Adrenal gland (tissue), 12 donors: Measurements from ENCODE around the gene TCP11L2. TPM values are rescaled to one million over a fixed set of nuclear protein-coding genes. Genes with fewer than 3 reads are reported as not detected.

Source experiments
- DNase-seq, 7 donors: peaks; one replicate each; pipeline ENCODE4 v3.0.0-alpha.2; 2019 to 2020
- H3K27ac ChIP-seq, 5 donors: fragments of 200-600 bp; sonication (generic) in 4 of 5; 1 replicate in 3 of 5; 2 replicates in 2 of 5; pipeline versions ENCODE4 v1.5.1 to v1.8.0; 2016 to 2020; ENCODE audit warnings: mild to moderate bottlenecking in 1 of 5
- H3K27me3 ChIP-seq: fragments of 200-600 bp; 2 replicates; pipeline ENCODE4 v1.8.0; 2021
- H3K36me3 ChIP-seq, 2 donors: fragments of 200-600 bp; replicated peaks in 1 of 2; 1 replicate in 1 of 2; 2 replicates in 1 of 2; pipeline versions ENCODE4 v1.5.1 to v1.8.0; 2018 to 2022
- H3K4me1 ChIP-seq, 2 donors: fragments of 200-600 bp; replicated peaks in 1 of 2; 1 replicate in 1 of 2; 2 replicates in 1 of 2; pipeline versions ENCODE4 v1.5.1 to v1.8.0; 2018 to 2021
- H3K4me3 ChIP-seq, 4 donors: fragments of 200-600 bp; sonication (generic) in 3 of 4; one replicate each; pipeline ENCODE4 v1.5.1; 2016 to 2018
- H3K9me3 ChIP-seq, 3 donors: fragments of 200-600 bp; sonication (generic) in 1 of 3; replicated peaks in 1 of 3; 1 replicate in 2 of 3; 2 replicates in 1 of 3; pipeline versions ENCODE4 v1.5.1 to v1.8.0; 2016 to 2021
- CTCF ChIP-seq, 6 experiments: fragments of 450-650 bp in 4 of 6; fragments of 200-600 bp in 2 of 6; sonication (generic) in 1 of 6; IDR thresholded peaks; 1 replicate in 5 of 6; 2 replicates in 1 of 6; pipeline versions ENCODE4 v1.5.1 to v1.8.0; 2016 to 2021; ENCODE audit warnings: antibody characterized with exemption in 6 of 6, mild to moderate bottlenecking in 2 of 6, moderate library complexity in 1 of 6
- POLR2A ChIP-seq, 2 donors: fragments of 450-650 bp; IDR thresholded peaks; one replicate each; pipeline ENCODE4 v1.6.1; 2017; ENCODE audit warnings: antibody characterized with exemption in 2 of 2, mild to moderate bottlenecking in 2 of 2, moderate library complexity in 1 of 2
- WGBS, 4 donors: extraction: QIAGEN DNeasy Blood & Tissue Kit in 2 of 4; methylation state at CpG; one replicate each; pipeline versions ENCODE4 v1.1.5 to v1.1.7; 2013 to 2017; 5-methylcytosine and 5-hydroxymethylcytosine counted together
- intact Hi-C, 2 donors: fragments of 100-400 bp; cut with DNase I; formaldehyde crosslinking; loops; one replicate each; pipeline versions ENCODE4 v1.14.1 to v1.15.0; 2022 to 2023
- polyA plus RNA-seq, 3 donors: library from polyadenylated mRNA; stranded (reverse); fragments of 200-250 nt in 2 of 3; fragments of 350-450 nt in 1 of 3; fragmentation: Illumina TruSeq in 1 of 3; extraction: RNeasy Lipid Tissue Mini Kit (QIAGEN cat#74804) in 1 of 3; gene quantifications; one replicate each; pipeline ENCODE4 v1.2.3, GENCODE V29; 2013 to 2014
- total RNA-seq, 9 donors: library from RNA; depleted of rRNA in 4 of 9; stranded (reverse); fragments of >200 nt in 4 of 9; fragments of 120-200 nt in 1 of 9; fragmentation: NEBNext Ultra II Directional in 1 of 9; extraction: Animal tissue kit (Norgen Biotek cat#: 25700) in 1 of 9; gene quantifications; one replicate each; pipeline versions ENCODE4 v1.1.0 to v1.2.4, GENCODE V29; 2013 to 2023
- donor health status: healthy with polysubstance abuse.
- donor health status: Bipolar disorder and iron deficiency.
- donor health status: DM: yes; HTN: yes; CAD: no.
- donor health status: DM: no; HTN: no; CAD: no.
- donor health status: DM: no; HTN: no; CAD: no.
- donor health status: DM: yes; HTN: yes; CAD: no.

Gene TCP11L2
- total and polyA plus RNA-seq, 12 donors, result 2.3 to 70.4 (median 37.5) TPM

DNA sequence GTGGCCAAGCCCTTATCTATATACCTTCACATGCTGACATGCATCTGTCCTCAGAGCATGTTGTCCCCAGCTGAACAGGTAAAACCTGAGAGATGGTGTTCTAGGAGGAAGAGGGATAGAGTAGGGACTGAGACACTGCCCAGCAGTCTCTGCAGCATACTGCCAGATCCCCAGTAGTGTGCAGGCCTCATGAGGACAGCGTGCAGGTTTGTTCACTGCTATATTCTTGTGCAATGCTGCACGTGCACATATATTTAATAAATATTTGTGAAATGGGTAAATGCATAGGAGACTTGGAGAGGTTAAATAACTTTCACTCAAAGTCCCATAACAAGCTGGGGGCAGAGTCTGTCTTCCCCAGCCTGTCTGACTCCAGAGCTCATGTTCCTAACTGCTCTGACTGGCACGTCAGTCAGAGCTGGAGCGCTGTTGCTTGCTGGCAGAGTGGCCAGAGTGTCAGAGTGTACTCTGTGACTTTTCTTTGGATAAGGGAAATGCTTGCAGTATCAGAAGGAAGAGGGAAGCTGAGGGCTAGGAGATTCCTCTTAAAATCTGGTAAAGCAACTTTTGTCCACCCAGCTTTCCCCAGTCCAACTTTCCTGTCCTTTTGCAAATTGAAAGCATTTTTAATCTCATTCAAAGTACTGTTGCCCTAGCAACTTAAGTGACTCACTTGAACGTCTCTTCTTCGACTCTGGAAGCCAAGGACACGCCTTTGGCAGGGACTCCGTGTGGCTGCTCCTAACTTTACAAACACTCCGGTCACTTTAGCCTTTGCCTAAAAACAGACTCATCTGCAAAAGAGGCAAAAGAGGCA lies 40.1 kb downstream of the TCP11L2 start:
- Histone ChIP-seq H3K4me3 (peak overlapping the region in 1 of 4 donors; percentile 38), H3K27ac (peak overlapping the region; percentile 62 to 84 (median 71)), H3K27me3 (no peaks in the 10 kb centered on the region), H3K4me1 (peaks cover 31 to 52% of the 10 kb centered on the region in 2 donors), H3K9me3 (no peaks in the 10 kb centered on the region), H3K36me3 (no peaks in the 10 kb centered on the region)
- DNase-seq, result peak; percentile 83 to 95 (median 93)
- intact Hi-C loops, result loop anchor here in 1 of 2 donors (10.0 kb wide), 1 partner anchor 108 kb away; no protein-coding TSS in a partner anchor
- 21 to 28% (median 27%) methylated on average over 9 of the region's 9 CpGs for WGBS, 4 donors
- peak in 1 of 2 donors; percentile 62 for TF ChIP-seq POLR2A (IDR thresholded peaks at IDR 0.05)
- no peak for TF ChIP-seq CTCF (IDR thresholded peaks at IDR 0.05)

DNA sequence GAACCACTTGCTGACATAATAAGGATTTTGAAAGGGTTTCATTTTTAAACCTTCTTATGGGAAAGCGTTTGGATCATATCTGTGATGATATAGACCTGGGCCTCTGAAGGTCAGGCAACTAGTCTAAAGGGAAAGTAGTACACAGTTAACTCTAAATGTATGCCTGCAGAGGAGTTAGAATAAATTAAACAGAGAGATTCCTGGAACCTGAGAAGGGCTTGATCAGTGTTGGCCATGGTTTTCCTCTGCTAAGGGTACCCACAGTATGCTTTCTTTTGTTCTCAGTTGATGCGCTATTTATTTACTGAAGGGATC lies 40.6 kb downstream of the TCP11L2 start:
- no peaks in the 10 kb centered on the region for H3K9me3 ChIP-seq
- TF ChIP-seq CTCF (IDR thresholded peaks at IDR 0.05) (no peak), POLR2A (IDR thresholded peaks at IDR 0.05) (no peak)
- no peaks in the 10 kb centered on the region for H3K27me3 ChIP-seq
- peaks cover 30 to 52% of the 10 kb centered on the region in 2 donors for H3K4me1 ChIP-seq
- peak overlapping the region; percentile 62 to 84 (median 71) for H3K27ac ChIP-seq
- no peaks in the 10 kb centered on the region for H3K36me3 ChIP-seq
- H3K4me3 ChIP-seq, result peak overlapping the region in 1 of 4 donors; percentile 38
- no peak for DNase-seq
- intact Hi-C loops, result loop anchor here in 1 of 2 donors (10.0 kb wide), 1 partner anchor 108 kb away; no protein-coding TSS in a partner anchor
- WGBS, 4 donors, result 44 to 62% (median 52%) methylated on average over 2 of the region's 2 CpGs

- no peak for DNase-seq
- H3K4me1 ChIP-seq, result peaks cover 30 to 49% of the 10 kb centered on the region in 2 donors
- TF ChIP-seq CTCF (IDR thresholded peaks at IDR 0.05) (no peak), POLR2A (IDR thresholded peaks at IDR 0.05) (no peak)
- H3K9me3 ChIP-seq, result no peaks in the 10 kb centered on the region
- intact Hi-C loops, result loop anchor here in 1 of 2 donors (10.0 kb wide), 1 partner anchor 109 kb away; no protein-coding TSS in a partner anchor
- H3K36me3 ChIP-seq, result no peaks in the 10 kb centered on the region
- no peak overlapping the region for H3K4me3 ChIP-seq
- peak overlapping the region in 3 of 5 donors; percentile 62 to 84 (median 71) for H3K27ac ChIP-seq
- no peaks in the 10 kb centered on the region for H3K27me3 ChIP-seq
- WGBS, 4 donors, result 83 to 90% (median 87%) methylated on average over 5 of the region's 5 CpGs
Observed at GRCh38 chr12:106344131-106344530, 41.6 kb downstream of the TCP11L2 start.

- Histone ChIP-seq H3K4me1 (peaks cover 24 to 36% of the 10 kb centered on the region in 2 donors), H3K36me3 (no peaks in the 10 kb centered on the region), H3K4me3 (no peak overlapping the region), H3K27ac (peak overlapping the region in 1 of 5 donors; percentile 35), H3K27me3 (no peaks in the 10 kb centered on the region), H3K9me3 (no peaks in the 10 kb centered on the region)
- TF ChIP-seq CTCF (IDR thresholded peaks at IDR 0.05) (peak; percentile 21 to 59 (median 45)), POLR2A (IDR thresholded peaks at IDR 0.05) (no peak)
- 65 to 79% (median 68%) methylated on average over 5 of the region's 5 CpGs for WGBS, 4 donors
- intact Hi-C loops, result loop anchor here in 1 of 2 donors (10.0 kb wide), 1 partner anchor 111 kb away; no protein-coding TSS in a partner anchor
- DNase-seq, result peak in 6 of 7 donors; percentile 60 to 80 (median 67)
Observed at GRCh38 chr12:106345746-106346145, 43.2 kb downstream of the TCP11L2 start.
